A204.1 (cell line): ENCODE measurements around the gene GRID2.

Source experiments
- FAIRE-seq: peaks from 2 replicates; lab custom pipeline; 2012; peaks lifted over from hg19 to GRCh38; lab: Jason Lieb, UNC

GRID2 gene

GRCh38 chr4:92968996-92969395, 665.2 kb downstream of the GRID2 start:
- no peak for FAIRE-seq

GRCh38 chr4:92969650-92970379, 666.0 kb downstream of the GRID2 start:
- FAIRE-seq = no peak

- no peak for FAIRE-seq
These were observed 667.2 kb downstream of the GRID2 start for GRCh38 chr4:92970996-92971395.

GRCh38 chr4:92988301-92988700, 684.5 kb downstream of the GRID2 start:
- no peak for FAIRE-seq

DNA sequence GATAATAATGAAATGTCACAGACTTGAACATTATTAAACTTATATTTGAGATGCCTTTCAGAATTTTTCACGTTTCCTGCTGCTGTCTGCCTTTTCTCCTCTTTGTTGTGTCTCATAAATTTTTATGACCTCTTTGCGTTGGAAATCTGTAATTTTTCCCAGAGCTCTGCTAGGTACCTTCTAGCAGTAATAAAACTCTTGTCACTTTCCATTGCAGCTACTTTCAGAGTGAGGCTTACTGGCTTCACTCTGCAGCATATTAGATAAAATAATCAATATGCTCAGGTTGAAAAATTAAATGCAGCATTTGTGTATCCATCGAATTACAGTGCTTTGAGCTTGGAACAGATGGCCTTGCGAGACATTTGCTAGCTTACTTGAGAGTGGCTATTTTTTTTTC, 689.0 kb downstream of the GRID2 start:
- FAIRE-seq = no peak

GRCh38 chr4:92994727-92995126, 691.0 kb downstream of the GRID2 start:
- FAIRE-seq = no peak

- FAIRE-seq = no peak
These were observed 692.8 kb downstream of the GRID2 start for GRCh38 chr4:92996533-92996932.

- peak; percentile 46 for FAIRE-seq
These were observed 697.1 kb downstream of the GRID2 start for GRCh38 chr4:93000910-93001309.

DNA sequence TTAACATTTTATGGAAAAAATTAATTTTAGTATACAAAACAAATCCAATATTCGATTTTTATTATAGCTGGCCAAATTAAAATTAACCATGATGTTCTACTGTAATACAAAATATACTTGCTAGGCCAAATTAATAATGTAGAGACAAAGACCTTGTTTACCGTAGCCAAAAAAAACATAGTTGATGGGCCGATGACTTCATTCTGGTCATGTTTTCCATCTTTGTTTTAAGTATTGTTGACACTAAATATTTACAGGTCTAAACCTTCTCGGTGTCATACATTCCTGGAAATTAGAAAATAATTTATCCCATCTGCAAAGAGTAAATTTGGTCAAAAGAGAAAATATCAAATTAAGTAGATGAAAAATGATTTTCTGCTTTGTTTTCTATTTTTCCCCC, 698.5 kb downstream of the GRID2 start:
- FAIRE-seq = no peak

- FAIRE-seq = no peak
These were observed 712.6 kb downstream of the GRID2 start for GRCh38 chr4:93016350-93016749.

DNA sequence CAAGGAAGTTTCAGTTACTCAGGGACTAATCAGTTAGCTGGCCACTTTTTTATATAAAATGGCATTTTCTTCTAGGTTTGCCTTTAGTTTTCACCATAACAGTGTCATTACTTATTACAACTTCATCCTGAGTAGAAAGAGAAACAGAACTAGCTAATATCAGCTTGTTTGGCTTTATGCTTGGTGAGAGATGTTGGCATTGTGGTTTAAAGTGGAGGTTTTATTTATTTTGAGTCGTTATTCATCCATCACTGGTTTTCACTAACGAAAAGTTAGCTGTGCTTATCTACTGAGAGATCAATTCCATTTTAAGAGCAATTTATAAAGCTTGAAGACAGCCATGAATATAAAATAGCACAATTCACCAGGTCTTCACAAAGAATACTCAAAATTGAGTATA, 714.5 kb downstream of the GRID2 start:
- no peak for FAIRE-seq

- FAIRE-seq = no peak
These were observed 715.0 kb downstream of the GRID2 start for GRCh38 chr4:93018806-93019205.

DNA sequence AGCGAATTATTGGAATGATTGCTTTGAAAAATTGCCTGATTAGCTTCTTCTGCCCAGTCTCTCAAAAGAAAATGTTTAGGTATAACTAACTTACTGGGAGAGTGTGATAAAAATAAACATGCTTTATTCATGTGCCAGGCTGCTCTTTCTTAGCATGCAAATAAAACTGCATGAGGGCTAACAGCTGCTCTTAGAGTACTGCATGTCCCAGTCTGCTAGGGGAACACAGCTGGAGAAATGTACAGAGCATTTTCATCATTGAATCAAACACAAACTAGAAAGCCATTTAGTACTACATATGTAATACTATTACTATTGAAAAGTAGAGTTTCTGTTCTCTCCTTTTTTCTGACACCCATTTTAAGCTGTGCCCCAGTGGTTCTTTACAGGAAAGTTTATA, 726.0 kb downstream of the GRID2 start:
- FAIRE-seq = no peak

- FAIRE-seq = no peak
These were observed 726.9 kb downstream of the GRID2 start for GRCh38 chr4:93030670-93031069.

DNA sequence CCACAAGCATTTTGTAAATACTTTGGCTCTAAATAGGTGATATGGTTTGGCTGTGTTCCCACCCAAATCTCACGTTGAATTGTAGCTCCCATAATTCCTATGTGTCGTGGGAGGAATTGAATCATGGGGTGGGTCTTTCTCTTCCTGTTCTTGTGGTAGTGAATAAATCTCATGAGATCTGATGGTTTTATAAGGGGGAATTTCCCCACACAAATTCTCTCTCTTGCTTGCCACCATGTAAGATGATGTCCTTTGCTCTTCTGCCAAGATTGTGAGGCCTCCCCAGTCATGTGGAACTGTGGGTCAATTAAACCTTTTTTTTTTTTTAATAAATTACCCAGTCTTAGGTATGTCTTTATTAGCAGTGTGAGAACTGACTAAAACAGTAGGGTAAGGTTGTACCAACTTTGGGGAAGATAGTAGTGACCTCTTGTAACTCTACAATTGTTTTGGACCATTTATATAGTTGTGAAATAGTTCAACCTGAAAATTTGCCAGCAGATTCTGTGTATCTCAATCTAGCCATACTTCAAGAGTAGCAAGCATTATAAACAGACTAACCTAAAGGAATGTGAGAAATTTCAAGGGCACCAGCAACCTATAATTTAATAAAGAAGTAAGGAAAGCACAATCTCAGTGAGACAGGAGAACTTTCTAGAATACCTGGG, 727.8 kb downstream of the GRID2 start:
- no peak for FAIRE-seq

- no peak for FAIRE-seq
These were observed 739.0 kb downstream of the GRID2 start for GRCh38 chr4:93042746-93043145.

GRCh38 chr4:93053140-93053539, 749.4 kb downstream of the GRID2 start:
- no peak for FAIRE-seq

DNA sequence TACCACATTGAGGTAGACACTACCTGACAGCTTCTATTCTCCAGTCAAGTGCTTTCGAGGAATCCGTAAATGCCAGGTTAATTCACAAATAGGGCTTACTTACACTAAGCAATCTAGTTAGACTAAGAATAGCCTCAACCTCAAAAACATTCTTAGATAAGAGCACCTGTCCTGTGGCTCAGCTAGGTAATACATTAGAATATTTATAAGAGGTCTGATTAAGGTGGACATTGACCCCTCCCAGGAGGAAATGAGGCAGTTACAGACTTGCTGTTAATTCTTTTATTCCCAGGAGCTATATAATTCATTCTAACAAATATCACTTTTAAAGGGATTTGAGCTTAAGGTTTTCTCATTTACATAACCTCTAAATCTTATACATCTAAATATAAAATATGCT, 758.1 kb downstream of the GRID2 start:
- no peak for FAIRE-seq

- no peak for FAIRE-seq
These were observed 759.6 kb downstream of the GRID2 start for GRCh38 chr4:93063325-93063724.

DNA sequence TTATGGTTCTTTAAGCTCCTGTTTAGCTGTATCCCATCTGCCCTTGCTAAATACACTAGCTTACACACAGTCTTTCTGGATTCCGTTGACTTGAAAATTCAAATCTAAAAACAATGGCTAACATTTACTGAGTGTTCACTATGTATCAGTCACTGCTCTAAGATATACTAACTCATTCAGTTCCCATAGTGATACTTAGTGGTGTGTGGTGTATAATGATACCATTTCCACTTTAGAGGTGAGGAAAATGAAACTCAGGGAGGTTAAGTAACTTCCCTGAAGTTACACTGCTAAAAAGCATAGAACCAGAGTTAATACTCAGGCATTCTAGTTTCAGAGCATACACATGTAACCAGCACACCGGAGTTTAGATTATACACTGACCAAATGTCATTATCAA, 762.0 kb downstream of the GRID2 start:
- no peak for FAIRE-seq

GRCh38 chr4:93066749-93067148, 763.0 kb downstream of the GRID2 start:
- FAIRE-seq = no peak

DNA sequence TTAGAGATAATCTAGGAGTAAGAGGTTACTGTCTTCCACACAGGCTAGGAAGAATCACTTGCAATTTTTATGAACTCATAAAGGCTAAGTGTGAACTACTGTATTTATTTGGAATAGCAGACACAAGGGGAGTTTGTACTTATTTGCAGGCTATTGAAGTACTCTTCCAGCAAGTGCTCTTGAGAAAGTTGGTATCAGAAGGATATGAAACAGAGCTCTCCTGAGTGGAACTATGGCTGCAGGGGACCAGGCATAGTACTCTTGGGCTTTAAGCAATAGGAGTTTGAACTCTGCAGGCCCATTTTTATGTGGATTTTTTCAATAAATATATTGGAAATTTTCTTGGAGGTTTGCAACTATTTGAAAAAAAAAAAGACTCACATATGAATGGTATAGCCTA, 768.5 kb downstream of the GRID2 start:
- FAIRE-seq = no peak

GRCh38 chr4:93080316-93080715, 776.5 kb downstream of the GRID2 start:
- FAIRE-seq = no peak
